SK-N-MC (cell line): ENCODE measurements around the gene PIWIL4.
"Not testable (repeated sequence)": the region's sequence is repeated elsewhere in the genome, so short reads cannot be mapped to it uniquely, and the experiment has no call there.

Experiments used
- DNase-seq: peaks from one replicate; pipeline ENCODE4 v3.0.0-alpha.2; 2011; ENCODE audit warnings: low read depth, low spot score
- H3K27ac ChIP-seq: fragments of 200-600 bp; sonication (generic); 2 replicates; pipeline ENCODE4 v1.5.1; 2016; ENCODE audit warnings: mixed run types
- H3K36me3 ChIP-seq: fragments of 200-600 bp; sonication (generic); 2 replicates; pipeline ENCODE4 v1.6.1; 2017; ENCODE audit warnings: antibody characterized with exemption, low read length, mixed read lengths; ENCODE audit not compliant: insufficient read depth
- H3K4me3 ChIP-seq: fragments of 200-600 bp; sonication (generic); 2 replicates; pipeline ENCODE4 v1.5.1; 2016
- H3K9ac ChIP-seq: fragments of 200-600 bp; sonication (generic); 2 replicates; pipeline ENCODE4 v1.8.0; 2017; ENCODE audit warnings: mixed run types, mixed read lengths; ENCODE audit not compliant: insufficient read length
- H3K9me3 ChIP-seq: fragments of 200-600 bp; sonication (generic); 2 replicates; pipeline ENCODE4 v1.6.1; 2017; ENCODE audit warnings: low read depth, mild to moderate bottlenecking, antibody characterized with exemption, low read length, moderate library complexity, mixed read lengths
- EZH2 ChIP-seq: fragments of 200-600 bp; sonication (generic); IDR thresholded peaks from one replicate; pipeline ENCODE4 v1.6.1; 2017; ENCODE audit warnings: antibody characterized with exemption
- FOXP2 ChIP-seq: optimal IDR thresholded peaks from 2 replicates; pipeline ENCODE3; 2011; ENCODE audit warnings: mild to moderate bottlenecking, moderate library complexity; ENCODE audit not compliant: insufficient read depth; ENCODE audit errors: extremely low read length, control extremely low read depth
- POLR2AphosphoS5 ChIP-seq: IDR thresholded peaks from 2 replicates; pipeline ENCODE4 v1.6.1; 2012; ENCODE audit warnings: mild to moderate bottlenecking, low read depth, low read length, borderline replicate concordance

PIWIL4 gene

GRCh38 chr11:94545264-94546161, 21.7 kb upstream of the PIWIL4 start:
- no peak overlapping the region for H3K9ac ChIP-seq
- no peaks in the 10 kb centered on the region for H3K36me3 ChIP-seq
- peak overlapping the region; percentile 90 for H3K4me3 ChIP-seq
- no peaks in the 10 kb centered on the region for H3K9me3 ChIP-seq
- no peak for DNase-seq
- TF ChIP-seq EZH2 (no peak), POLR2AphosphoS5 (no peak), FOXP2 (no peak)
- H3K27ac ChIP-seq = no peak overlapping the region

- peak overlapping the region; percentile 90 for H3K4me3 ChIP-seq
- no peak for DNase-seq
- H3K27ac ChIP-seq = no peak overlapping the region
- no peaks in the 10 kb centered on the region for H3K36me3 ChIP-seq
- H3K9me3 ChIP-seq = no peaks in the 10 kb centered on the region
- TF ChIP-seq FOXP2 (no peak), EZH2 (no peak), POLR2AphosphoS5 (no peak)
- H3K9ac ChIP-seq = no peak overlapping the region
Measured at GRCh38 chr11:94546162-94546470, 21.1 kb upstream of the PIWIL4 start.

GRCh38 chr11:94546886-94547285, 20.3 kb upstream of the PIWIL4 start:
- Histone ChIP-seq H3K4me3 (peak overlapping the region; percentile 90), H3K27ac (0 out of 2 replicates have a peak overlapping the region, but pooled peaks have one; percentile 1), H3K36me3 (no peaks in the 10 kb centered on the region), H3K9me3 (no peaks in the 10 kb centered on the region), H3K9ac (peak overlapping the region; percentile 3)
- TF ChIP-seq EZH2 = no peak
- no peak for TF ChIP-seq FOXP2
- no peak for TF ChIP-seq POLR2AphosphoS5
- DNase-seq = no peak

- DNase-seq = no peak
- no peak overlapping the region for H3K4me3 ChIP-seq
Measured at GRCh38 chr11:94549146-94549545, 18.0 kb upstream of the PIWIL4 start.

GRCh38 chr11:94550513-94550912, 16.7 kb upstream of the PIWIL4 start:
- no peak overlapping the region for H3K4me3 ChIP-seq
- no peak for DNase-seq
- TF ChIP-seq EZH2 (no peak), POLR2AphosphoS5 (no peak), FOXP2 (no peak)
- no peaks in the 10 kb centered on the region for H3K36me3 ChIP-seq
- no peak overlapping the region for H3K9ac ChIP-seq
- H3K9me3 ChIP-seq = no peaks in the 10 kb centered on the region
- no peak overlapping the region for H3K27ac ChIP-seq

More at GRCh38 chr11:94549146-94549545, 18.0 kb upstream of the PIWIL4 start:
- Histone ChIP-seq H3K9me3 (no peaks in the 10 kb centered on the region), H3K27ac (no peak overlapping the region), H3K36me3 (no peaks in the 10 kb centered on the region), H3K9ac (no peak overlapping the region)
- no peak for TF ChIP-seq FOXP2
- no peak for TF ChIP-seq EZH2
- TF ChIP-seq POLR2AphosphoS5 = no peak

- Histone ChIP-seq H3K27ac (no peak overlapping the region), H3K4me3 (no peak overlapping the region), H3K9me3 (no peaks in the 10 kb centered on the region), H3K9ac (no peak overlapping the region), H3K36me3 (no peaks in the 10 kb centered on the region)
- no peak for DNase-seq
- TF ChIP-seq FOXP2 (no peak), POLR2AphosphoS5 (no peak), EZH2 (no peak)
Measured at GRCh38 chr11:94553938-94554337, 13.2 kb upstream of the PIWIL4 start.

GRCh38 chr11:94555752-94556329, 11.3 kb upstream of the PIWIL4 start:
- H3K9me3 ChIP-seq, H3K9ac ChIP-seq, H3K36me3 ChIP-seq, H3K27ac ChIP-seq, DNase-seq, H3K4me3 ChIP-seq: not testable (repeated sequence)

GRCh38 chr11:94557421-94557820, 9.7 kb upstream of the PIWIL4 start:
- H3K36me3 ChIP-seq = no peaks in the 10 kb centered on the region
- no peak for DNase-seq
- no peak for TF ChIP-seq EZH2
- TF ChIP-seq POLR2AphosphoS5 = no peak
- TF ChIP-seq FOXP2 = no peak
- no peaks in the 10 kb centered on the region for H3K9me3 ChIP-seq
- H3K4me3 ChIP-seq = no peak overlapping the region
- H3K9ac ChIP-seq = no peak overlapping the region
- no peak overlapping the region for H3K27ac ChIP-seq

- no peak for DNase-seq
- Histone ChIP-seq H3K9me3 (no peaks in the 10 kb centered on the region), H3K9ac (no peak overlapping the region), H3K36me3 (no peaks in the 10 kb centered on the region), H3K4me3 (no peak overlapping the region), H3K27ac (no peak overlapping the region)
- TF ChIP-seq POLR2AphosphoS5 = no peak
Measured at GRCh38 chr11:94557992-94558391, 9.2 kb upstream of the PIWIL4 start.
